ENCODE results near the gene GRK3.
A peak's percentile ranks its signal among the peaks of the same experiment; 100 is the strongest.
"Not testable (repeated sequence)": the region's sequence is repeated elsewhere in the genome, so short reads cannot be mapped to it uniquely, and the experiment has no call there.

Gene GRK3

GRCh38 chr22:25623851-25624250, 59.4 kb downstream of the GRK3 start:
- Mint-ChIP-seq H3K36me3 (no peaks in the 10 kb centered on the region), H3K9me3 (no peaks in the 10 kb centered on the region), H3K4me3 (no peak overlapping the region), H3K27me3 (no peaks in the 10 kb centered on the region), H3K4me1 (no peaks in the 10 kb centered on the region), H3K27ac (no peak overlapping the region)

DNA sequence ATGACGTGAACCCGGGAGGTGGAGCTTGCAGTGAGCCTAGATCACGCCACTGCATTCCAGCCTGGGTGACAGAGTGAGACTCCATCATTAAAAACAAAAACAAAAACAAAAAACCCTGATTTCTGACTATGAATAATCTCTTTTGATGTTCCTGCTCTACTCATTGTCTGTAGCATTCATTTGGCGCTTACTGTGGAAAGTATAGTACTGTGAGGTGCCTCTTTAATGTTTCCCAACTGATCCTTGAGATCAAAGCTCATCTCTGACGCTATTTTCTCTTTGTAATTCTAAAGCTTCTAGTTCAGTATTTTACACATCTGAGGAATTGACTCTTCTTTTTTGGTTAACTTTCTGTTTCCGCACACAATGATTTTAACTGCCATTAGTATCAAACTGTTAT, 60.0 kb downstream of the GRK3 start:
- no peaks in the 10 kb centered on the region for H3K4me1 Mint-ChIP-seq
- no peaks in the 10 kb centered on the region for H3K36me3 Mint-ChIP-seq
- H3K4me3 Mint-ChIP-seq: no peak overlapping the region
- no peaks in the 10 kb centered on the region for H3K27me3 Mint-ChIP-seq
- H3K9me3 Mint-ChIP-seq: no peaks in the 10 kb centered on the region
- no peak overlapping the region for H3K27ac Mint-ChIP-seq

DNA sequence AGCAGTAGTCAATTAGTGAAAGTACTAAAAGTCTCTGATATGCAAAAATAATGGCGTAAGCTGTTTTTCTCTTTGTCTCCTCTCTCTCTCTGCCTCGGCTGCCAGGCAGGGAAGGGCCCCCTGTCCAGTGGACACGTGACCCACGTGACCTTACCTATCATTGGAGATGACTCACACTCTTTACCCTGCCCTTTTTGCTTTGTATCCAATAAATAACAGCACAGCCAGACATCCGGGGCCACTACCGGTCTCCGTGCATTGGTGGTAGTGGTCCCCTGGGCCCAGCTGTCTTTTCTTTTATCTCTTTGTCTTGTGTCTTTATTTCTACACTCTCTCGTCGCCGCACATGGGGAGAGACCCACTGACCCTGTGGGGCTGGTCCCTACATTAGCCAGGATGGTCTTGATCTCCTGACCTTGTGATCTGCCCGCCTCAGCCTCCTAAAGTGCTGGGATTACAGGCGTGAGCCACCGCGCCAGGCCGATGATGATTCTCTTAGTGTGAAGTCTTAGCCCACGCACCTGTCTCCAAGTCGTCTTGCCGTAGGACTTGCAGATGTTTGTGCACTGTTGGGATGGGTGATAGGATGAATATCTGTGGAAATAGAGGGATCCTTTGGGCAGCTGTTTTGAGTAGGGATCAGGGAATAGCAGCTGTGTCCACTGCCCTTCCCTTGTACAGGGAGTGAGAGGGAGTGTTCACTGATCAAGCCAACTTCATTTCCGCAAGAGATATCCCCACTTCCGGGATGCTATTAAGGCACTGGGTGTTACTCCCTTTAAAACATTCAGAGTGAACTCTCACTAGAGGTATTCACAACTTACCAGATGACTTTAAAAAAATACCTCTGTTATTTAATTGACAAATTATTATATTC, 61.5 kb downstream of the GRK3 start:
- H3K4me3 Mint-ChIP-seq, H3K9me3 Mint-ChIP-seq, H3K4me1 Mint-ChIP-seq, H3K36me3 Mint-ChIP-seq, H3K27ac Mint-ChIP-seq, H3K27me3 Mint-ChIP-seq: not testable (repeated sequence)

DNA sequence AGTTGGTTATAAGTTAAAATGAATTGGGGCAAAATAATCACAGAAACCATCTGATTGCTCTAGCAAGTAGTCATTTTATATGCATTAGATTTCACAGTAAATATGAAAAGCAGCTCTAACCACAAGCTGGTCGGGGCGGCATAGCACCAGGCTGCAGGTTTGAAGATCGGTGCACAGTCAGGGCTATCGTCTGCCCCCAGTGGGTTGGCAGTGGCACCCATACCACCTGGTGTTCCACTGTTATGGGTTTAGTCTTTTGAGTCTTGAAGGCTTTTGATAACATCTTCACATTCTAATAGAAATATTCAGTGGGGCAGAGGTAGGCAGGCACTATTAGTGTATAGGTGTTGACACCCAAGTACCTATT, 62.1 kb downstream of the GRK3 start:
- Mint-ChIP-seq H3K9me3 (no peaks in the 10 kb centered on the region), H3K36me3 (no peaks in the 10 kb centered on the region), H3K27ac (no peak overlapping the region), H3K27me3 (no peaks in the 10 kb centered on the region), H3K4me1 (no peaks in the 10 kb centered on the region), H3K4me3 (no peak overlapping the region)

GRCh38 chr22:25627271-25627852, 62.9 kb downstream of the GRK3 start:
- Mint-ChIP-seq H3K4me3 (no peak overlapping the region), H3K36me3 (no peaks in the 10 kb centered on the region), H3K4me1 (no peaks in the 10 kb centered on the region), H3K27ac (no peak overlapping the region), H3K9me3 (no peaks in the 10 kb centered on the region), H3K27me3 (no peaks in the 10 kb centered on the region)

DNA sequence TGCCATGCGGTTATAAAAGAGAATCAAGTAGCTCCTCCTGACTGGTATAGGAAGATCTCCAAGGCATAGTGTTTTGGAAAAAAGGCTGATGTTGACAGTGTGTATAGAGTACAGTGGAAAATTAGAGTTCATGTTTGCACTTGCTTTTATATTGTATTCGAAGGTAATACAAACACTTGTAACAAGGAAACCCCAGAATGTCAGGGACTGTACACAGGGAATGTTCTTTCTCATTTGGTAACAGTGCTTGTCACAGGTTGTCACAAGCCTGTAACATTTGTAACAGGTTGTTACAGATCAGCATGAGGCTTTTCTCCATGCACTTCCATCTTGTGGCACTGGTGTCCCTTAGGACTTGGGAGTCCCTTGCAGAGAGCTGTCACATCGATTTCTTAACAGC, 64.0 kb downstream of the GRK3 start:
- Mint-ChIP-seq H3K4me1 (no peaks in the 10 kb centered on the region), H3K4me3 (no peak overlapping the region), H3K36me3 (no peaks in the 10 kb centered on the region), H3K27ac (no peak overlapping the region), H3K9me3 (no peaks in the 10 kb centered on the region), H3K27me3 (no peaks in the 10 kb centered on the region)

DNA sequence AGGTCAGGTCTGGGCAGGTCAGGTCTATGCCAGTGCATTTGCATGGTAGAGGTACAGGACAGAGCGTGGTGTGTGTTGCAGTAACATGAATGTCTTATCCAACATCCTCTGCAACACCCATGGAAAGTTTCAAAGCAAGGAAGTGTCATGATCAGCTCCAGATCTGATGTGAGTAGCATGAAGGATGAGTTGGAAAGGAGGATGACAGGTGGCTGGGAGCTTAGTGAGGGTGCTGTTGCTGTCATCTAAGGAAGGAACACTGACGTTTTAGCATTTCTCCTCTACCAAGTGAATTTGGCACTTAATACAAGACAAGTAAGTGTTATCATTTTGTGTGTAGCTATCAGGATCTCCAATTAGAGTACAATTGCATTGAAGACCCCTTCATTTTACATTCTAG, 65.1 kb downstream of the GRK3 start:
- Mint-ChIP-seq H3K4me3 (no peak overlapping the region), H3K36me3 (no peaks in the 10 kb centered on the region), H3K9me3 (no peaks in the 10 kb centered on the region), H3K27ac (no peak overlapping the region), H3K4me1 (no peaks in the 10 kb centered on the region), H3K27me3 (no peaks in the 10 kb centered on the region)

DNA sequence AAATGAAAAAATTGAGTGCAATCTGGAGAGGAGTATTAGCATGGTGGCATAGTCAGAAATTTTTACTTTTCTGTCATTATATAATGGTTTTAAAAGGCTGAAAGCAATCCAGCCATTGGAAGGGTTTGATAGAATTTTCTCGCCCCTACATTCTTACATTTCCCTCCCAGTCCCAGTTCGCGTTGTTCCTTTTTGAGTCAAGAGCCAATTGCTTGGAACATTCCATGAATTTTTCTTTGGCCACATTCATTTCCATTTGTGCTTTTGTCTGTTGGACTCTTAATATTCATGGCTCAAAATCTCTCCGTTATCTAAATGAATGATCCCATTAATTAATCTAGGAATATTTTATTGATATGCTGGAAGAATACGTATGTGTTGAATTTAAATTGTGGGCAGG, 66.0 kb downstream of the GRK3 start:
- no peaks in the 10 kb centered on the region for H3K4me1 Mint-ChIP-seq
- H3K36me3 Mint-ChIP-seq: no peaks in the 10 kb centered on the region

GRCh38 chr22:25636323-25636722, 71.8 kb downstream of the GRK3 start:
- Mint-ChIP-seq H3K4me3 (no peak overlapping the region), H3K4me1 (no peaks in the 10 kb centered on the region), H3K9me3 (peaks cover 7% of the 10 kb centered on the region), H3K36me3 (peaks cover 6% of the 10 kb centered on the region), H3K27ac (no peak overlapping the region), H3K27me3 (peaks cover 3% of the 10 kb centered on the region)

More for the DNA sequence above, 66.0 kb downstream of the GRK3 start:
- Mint-ChIP-seq H3K4me3 (no peak overlapping the region), H3K9me3 (no peaks in the 10 kb centered on the region), H3K27me3 (no peaks in the 10 kb centered on the region), H3K27ac (no peak overlapping the region)

GRCh38 chr22:25637032-25637431, 72.6 kb downstream of the GRK3 start:
- Mint-ChIP-seq H3K4me3 (no peak overlapping the region), H3K4me1 (no peaks in the 10 kb centered on the region), H3K27ac (no peak overlapping the region), H3K36me3 (peaks cover 9% of the 10 kb centered on the region), H3K9me3 (peaks cover 10% of the 10 kb centered on the region), H3K27me3 (peaks cover 3% of the 10 kb centered on the region)

- Mint-ChIP-seq H3K27me3 (peaks cover 3% of the 10 kb centered on the region), H3K27ac (no peak overlapping the region), H3K9me3 (peaks cover 10% of the 10 kb centered on the region), H3K36me3 (peaks cover 9% of the 10 kb centered on the region), H3K4me1 (no peaks in the 10 kb centered on the region), H3K4me3 (no peak overlapping the region)
Observed at GRCh38 chr22:25637672-25638071, 73.2 kb downstream of the GRK3 start.

GRCh38 chr22:25638638-25639037, 74.2 kb downstream of the GRK3 start:
- Mint-ChIP-seq H3K27ac (no peak overlapping the region), H3K4me3 (no peak overlapping the region), H3K27me3 (peaks cover 3% of the 10 kb centered on the region), H3K36me3 (peaks cover 9% of the 10 kb centered on the region), H3K9me3 (peaks cover 10% of the 10 kb centered on the region), H3K4me1 (no peaks in the 10 kb centered on the region)

- H3K4me3 Mint-ChIP-seq: no peak overlapping the region
- peaks cover 5% of the 10 kb centered on the region for H3K4me1 Mint-ChIP-seq
- peaks cover 10% of the 10 kb centered on the region for H3K9me3 Mint-ChIP-seq
- H3K36me3 Mint-ChIP-seq: peaks cover 9% of the 10 kb centered on the region
- H3K27me3 Mint-ChIP-seq: no peaks in the 10 kb centered on the region
- H3K27ac Mint-ChIP-seq: peak overlapping the region; percentile 3
Observed at GRCh38 chr22:25641650-25642049, 77.2 kb downstream of the GRK3 start.

DNA sequence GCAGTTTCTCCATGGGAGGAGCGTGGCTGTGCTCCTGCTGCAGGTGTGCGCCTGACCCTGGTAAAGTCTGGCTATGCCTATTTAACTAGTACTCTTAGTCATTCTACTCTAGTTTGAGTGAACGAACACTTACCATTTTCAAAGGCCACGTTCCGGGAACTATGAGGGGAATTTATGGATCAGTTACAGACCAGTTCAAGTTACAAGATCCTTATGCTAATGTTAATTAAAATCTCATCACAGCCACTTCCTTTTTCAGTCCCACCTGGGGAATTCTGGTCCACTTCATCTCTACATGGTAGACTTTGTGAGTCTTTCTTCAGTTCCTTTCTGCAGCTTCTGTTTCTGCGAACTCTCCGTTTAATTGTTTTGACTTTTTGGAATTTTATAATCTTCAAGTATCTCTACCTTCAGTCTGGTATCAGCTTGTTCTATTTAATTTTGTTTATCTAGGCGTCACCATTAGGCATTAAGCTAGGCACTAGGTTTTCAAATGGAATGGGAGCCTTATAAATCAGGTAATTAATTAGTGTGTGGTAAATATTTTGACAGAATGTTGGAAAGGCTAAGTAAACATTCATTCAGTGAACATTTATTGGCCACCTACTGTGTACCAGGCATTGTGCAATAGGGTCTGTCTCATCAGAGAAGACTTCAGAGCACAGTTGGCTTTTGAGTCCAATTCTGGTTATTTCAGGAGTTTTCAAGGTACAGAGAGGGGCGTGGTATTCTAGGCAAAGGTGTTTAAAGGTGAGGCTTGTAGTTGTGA, 78.9 kb downstream of the GRK3 start:
- Mint-ChIP-seq H3K36me3 (peaks cover 9% of the 10 kb centered on the region), H3K27me3 (no peaks in the 10 kb centered on the region), H3K27ac (no peak overlapping the region), H3K4me3 (no peak overlapping the region), H3K9me3 (peaks cover 10% of the 10 kb centered on the region), H3K4me1 (peaks cover 5% of the 10 kb centered on the region)

GRCh38 chr22:25644122-25644521, 79.6 kb downstream of the GRK3 start:
- no peaks in the 10 kb centered on the region for H3K27me3 Mint-ChIP-seq
- H3K36me3 Mint-ChIP-seq: peaks cover 4% of the 10 kb centered on the region
- no peak overlapping the region for H3K27ac Mint-ChIP-seq
- no peak overlapping the region for H3K4me3 Mint-ChIP-seq
- H3K9me3 Mint-ChIP-seq: peaks cover 10% of the 10 kb centered on the region
- peaks cover 5% of the 10 kb centered on the region for H3K4me1 Mint-ChIP-seq

DNA sequence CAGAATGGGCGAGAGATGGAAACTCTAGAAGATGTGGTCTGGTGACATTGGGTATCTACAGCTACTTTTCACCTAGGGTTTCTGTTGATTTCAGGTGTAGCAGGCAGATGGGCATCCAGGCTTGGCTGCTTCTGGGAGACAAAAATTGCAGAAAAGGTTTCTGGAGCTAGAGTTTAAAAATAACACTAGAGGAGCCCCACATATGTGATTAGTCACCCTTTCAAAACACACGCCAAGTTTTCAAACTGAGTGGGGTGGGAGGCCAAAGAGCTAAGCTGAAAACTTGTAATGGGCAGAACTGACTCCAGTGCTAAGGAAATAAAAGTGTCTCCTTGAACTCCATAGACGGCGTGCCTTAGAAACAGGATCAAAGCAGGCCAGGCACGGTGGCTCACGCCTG, 80.8 kb downstream of the GRK3 start:
- H3K27me3 Mint-ChIP-seq: no peaks in the 10 kb centered on the region
- H3K4me3 Mint-ChIP-seq: no peak overlapping the region
- H3K27ac Mint-ChIP-seq: no peak overlapping the region
- H3K36me3 Mint-ChIP-seq: peaks cover 4% of the 10 kb centered on the region
- peaks cover 5% of the 10 kb centered on the region for H3K4me1 Mint-ChIP-seq
- H3K9me3 Mint-ChIP-seq: peaks cover 5% of the 10 kb centered on the region

Measured in activated naive CD4-positive, alpha-beta T cell treated with anti-CD3 and anti-CD28 coated beads, Interleukin-2, amount 50 U/mL, for 24 hours (primary cell).